ENCODE data around the gene CPHXL2.

CPHXL2 gene

GRCh38 chr16:75676909-75677308 is at the start of gene CPHXL2:
Gene CPHXL2, minus strand, starts transcription at chr16:75677009. Its CDS starts 10 bp downstream, at chr16:75676999.
- no peak for DNase-seq

- no peak for DNase-seq
These were observed 49.6 kb upstream of the CPHXL2 start, which contains the start of gene CPHXL for GRCh38 chr16:75726390-75726789. Gene CPHXL, minus strand, starts transcription at chr16:75726490. Its CDS starts 48 bp downstream, at chr16:75726442.

GRCh38 chr16:75718452-75718851 is 41.6 kb upstream of the CPHXL2 start:
- no peak for DNase-seq

GRCh38 chr16:75714661-75715060 is 37.9 kb upstream of the CPHXL2 start:
- DNase-seq, result no peak

- no peak for DNase-seq
These were observed 33.5 kb upstream of the CPHXL2 start for GRCh38 chr16:75710344-75710743.

- no peak for DNase-seq
These were observed 26.5 kb upstream of the CPHXL2 start for GRCh38 chr16:75703306-75703705.

- DNase-seq, result no peak
These were observed 25.4 kb upstream of the CPHXL2 start for GRCh38 chr16:75702242-75702641.

- no peak for DNase-seq
These were observed 24.6 kb upstream of the CPHXL2 start, which contains the start of gene DUXB for GRCh38 chr16:75701361-75701760. Gene DUXB, minus strand, starts transcription at chr16:75701461. Its CDS starts 43 bp downstream, at chr16:75701418.

GRCh38 chr16:75697571-75697970 is 20.8 kb upstream of the CPHXL2 start:
- DNase-seq, result peak in 1 of 14 donors; percentile 15

GRCh38 chr16:75695708-75696107 is 18.9 kb upstream of the CPHXL2 start:
- DNase-seq, result no peak

- DNase-seq, result no peak
These were observed 10.6 kb upstream of the CPHXL2 start for GRCh38 chr16:75687361-75687760.

GRCh38 chr16:75682308-75682707 is 5.5 kb upstream of the CPHXL2 start:
- no peak for DNase-seq

- no peak for DNase-seq
These were observed 2.6 kb upstream of the CPHXL2 start for GRCh38 chr16:75679366-75679765.

- DNase-seq, result no peak
These were observed 9.3 kb downstream of the CPHXL2 start for GRCh38 chr16:75667503-75667902.

GRCh38 chr16:75660726-75661302 is 16.0 kb downstream of the CPHXL2 start:
- DNase-seq, result peak in 2 of 14 donors; percentile 11 to 14

- peak in 7 of 14 donors; percentile 5 to 52 (median 19) for DNase-seq
These were observed 16.5 kb downstream of the CPHXL2 start for GRCh38 chr16:75660321-75660720.

- no peak for DNase-seq
These were observed 18.6 kb downstream of the CPHXL2 start for GRCh38 chr16:75658175-75658574.

- DNase-seq, result no peak
These were observed 22.9 kb downstream of the CPHXL2 start for GRCh38 chr16:75653922-75654321.

GRCh38 chr16:75648265-75649076 is 28.3 kb downstream of the CPHXL2 start:
- peak; percentile 22 to 84 (median 74) for DNase-seq

- peak; percentile 38 to 96 (median 93) for DNase-seq
These were observed 29.1 kb downstream of the CPHXL2 start, which contains the start of the genes KARS1 and TERF2IP for GRCh38 chr16:75647492-75648264. Gene KARS1, minus strand, starts transcription at chr16:75647665. Its CDS starts 26 bp downstream, at chr16:75647639. Gene TERF2IP, plus strand, starts transcription at chr16:75647773. Its CDS starts 110 bp downstream, at chr16:75647883.

- DNase-seq, result peak in 1 of 14 donors; percentile 43
These were observed 29.7 kb downstream of the CPHXL2 start for GRCh38 chr16:75647112-75647491.

- DNase-seq, result no peak
These were observed 32.4 kb downstream of the CPHXL2 start for GRCh38 chr16:75644240-75645012.

Data from C1 segment of cervical spinal cord (tissue), 14 donors.